ENCODE data around the gene UNK. TPM values are rescaled to one million over a fixed set of nuclear protein-coding genes. Genes with fewer than 3 reads are reported as not detected.

Gene UNK
- total and polyA plus RNA-seq, 9 of the 15 experiments (the other 6 are each of a cell fraction or from before 2014, with no cell fraction given): 12.8 to 38.6 (median 24.8) TPM

DNA sequence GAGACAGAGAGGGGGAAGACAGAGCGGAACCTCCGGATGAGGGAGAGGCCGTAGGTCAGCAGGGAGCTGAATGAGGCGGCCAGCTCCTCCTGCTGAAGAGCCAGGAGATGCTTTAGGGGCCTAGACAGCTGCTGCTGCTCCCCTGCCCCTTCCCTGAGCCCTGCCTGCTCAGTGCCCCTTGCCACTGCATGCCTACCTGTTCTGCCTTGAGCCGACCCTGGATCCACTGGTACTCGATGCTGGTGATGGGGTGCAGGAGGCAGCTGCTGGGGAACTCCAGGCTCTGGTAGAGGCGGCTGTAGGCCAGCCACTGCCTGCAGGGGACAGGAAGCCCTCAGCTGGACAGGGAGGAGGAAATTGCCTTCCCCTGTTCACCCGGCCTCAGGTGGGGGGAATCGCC, 52.0 kb downstream of the UNK start:
- no peak for DNase-seq (ENCODE audit: extremely low read depth in 1 of 4, low spot score in 3 of 4)
- Histone ChIP-seq H3K27me3 (ENCODE audit: control insufficient read depth in 2 of 2, insufficient read depth in 2 of 2, low read length in 2 of 2) (no peaks in the 10 kb centered on the region), H3K9ac (ENCODE audit: insufficient read depth in 1 of 2, low read depth in 2 of 2, low read length in 2 of 2) (peak overlapping the region in 1 of 2 experiments; percentile 61; a peak in 2 of 4 replicates), H3K36me3 (ENCODE audit: control insufficient read depth, insufficient read depth, low read length) (peaks cover 85% of the 10 kb centered on the region; the same call in 2 of the 3 replicates), H3K9me1 (ENCODE audit: control insufficient read depth, insufficient read depth, low read length) (no peaks in the 10 kb centered on the region), H3K27ac (ENCODE audit: extremely low read depth, low read depth, low read length) (no peak overlapping the region), H4K20me1 (replicated peaks; ENCODE audit: control insufficient read depth, insufficient read depth, low read length) (0 out of 2 replicates have a peak, but pooled peaks cover 4% of the 10 kb centered on the region), H3K4me3 (no peak overlapping the region), H3K4me1 (replicated peaks in 1 of 2; ENCODE audit: control insufficient read depth in 2 of 2, insufficient read depth in 2 of 2, low read length in 2 of 2) (peaks cover 0 to 52% of the 10 kb centered on the region in 2 experiments; a peak in 3 of 5 replicates), H3K4me2 (ENCODE audit: insufficient read depth, low read length) (no peak overlapping the region), H3K79me2 (ENCODE audit: control insufficient read depth, insufficient read depth, low read length) (peaks cover 13% of the 10 kb centered on the region), H2AFZ (ENCODE audit: low read depth, low read length) (no peak overlapping the region), H3K9me3 (replicated peaks; ENCODE audit: control insufficient read depth, insufficient read depth, low read depth, low read length) (no peaks in the 10 kb centered on the region)
- no peak for ATAC-seq
- peak; percentile 55; the same call in 1 of the 2 replicates for TF ChIP-seq POLR2G (IDR thresholded peaks at IDR 0.05; ENCODE audit: low read depth, low read length)
- TF ChIP-seq KLF1 (tag; IDR thresholded peaks at IDR 0.05): no peak
- TF ChIP-seq, protein P1, sequence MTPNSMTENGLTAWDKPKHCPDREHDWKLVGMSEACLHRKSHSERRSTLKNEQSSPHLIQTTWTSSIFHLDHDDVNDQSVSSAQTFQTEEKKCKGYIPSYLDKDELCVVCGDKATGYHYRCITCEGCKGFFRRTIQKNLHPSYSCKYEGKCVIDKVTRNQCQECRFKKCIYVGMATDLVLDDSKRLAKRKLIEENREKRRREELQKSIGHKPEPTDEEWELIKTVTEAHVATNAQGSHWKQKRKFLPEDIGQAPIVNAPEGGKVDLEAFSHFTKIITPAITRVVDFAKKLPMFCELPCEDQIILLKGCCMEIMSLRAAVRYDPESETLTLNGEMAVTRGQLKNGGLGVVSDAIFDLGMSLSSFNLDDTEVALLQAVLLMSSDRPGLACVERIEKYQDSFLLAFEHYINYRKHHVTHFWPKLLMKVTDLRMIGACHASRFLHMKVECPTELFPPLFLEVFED (CRISPR knock-in tag; conservative IDR thresholded peaks at IDR 0.05): no peak
- peak; percentile 46; the same call in 1 of the 2 replicates for TF ChIP-seq POLR2A (conservative IDR thresholded peaks at IDR 0.05)
- TF ChIP-seq NR2C1 (IDR thresholded peaks at IDR 0.05): no peak
- no peak for TF ChIP-seq NR2C1 (tag; IDR thresholded peaks at IDR 0.05)
- TF ChIP-seq RBFOX2 (IDR thresholded peaks at IDR 0.05; ENCODE audit: low read depth, low read length): peak; percentile 64
- WGBS (ENCODE audit: insufficient coverage, low coverage, missing lambda C conversion rate): 92% methylated on average over 9 of the region's 9 CpGs
- BruUV-seq (replicated peaks): no TSS peak
- intact Hi-C loops (cut with micrococcal nuclease): no loop called here
- POLR2A ChIA-PET: interaction anchor here (1.2 to 4.8 kb wide), 5 partner anchors 8 to 60 kb away, joined by 3 to 46 read pairs (median 6); partner anchors contain the start of gene UNC13D
- FAIRE-seq: no peak
- in situ Hi-C loops (cut with MboI): no loop called here
- CTCF ChIA-PET (ENCODE audit: low intra/inter-chr PET ratio): no interaction called here
